Activated naive CD8-positive, alpha-beta T cell treated with anti-CD3 and anti-CD28 coated beads, Interleukin-2, amount 50 U/mL, for 24 hours (primary cell): ENCODE results near the gene OPN4.

Experiments used
- ATAC-seq: fragments of 150-1000 bp; cut with Tn5 transposase; one replicate; pipeline ENCODE4 v1.10.0; 2021
- DNase-seq: peaks from one replicate; pipeline ENCODE4 v3.0.0; 2021
- H3K27ac Mint-ChIP-seq: one replicate; pipeline ENCODE4 v1.8.0; 2021; ENCODE audit warnings: mild to moderate bottlenecking, mixed read lengths
- H3K27me3 Mint-ChIP-seq: one replicate; pipeline ENCODE4 v1.8.0; 2021; ENCODE audit warnings: mixed read lengths
- H3K36me3 Mint-ChIP-seq: one replicate; pipeline ENCODE4 v1.8.0; 2021; ENCODE audit warnings: low read depth, mixed read lengths
- H3K4me1 Mint-ChIP-seq: one replicate; pipeline ENCODE4 v1.8.0; 2021; ENCODE audit warnings: mixed read lengths
- H3K4me3 Mint-ChIP-seq: one replicate; pipeline ENCODE4 v1.8.0; 2021; ENCODE audit warnings: mild to moderate bottlenecking, moderate library complexity, mixed read lengths
- H3K9me3 Mint-ChIP-seq: one replicate; pipeline ENCODE4 v1.8.0; 2021; ENCODE audit warnings: mixed read lengths

Gene OPN4

DNA sequence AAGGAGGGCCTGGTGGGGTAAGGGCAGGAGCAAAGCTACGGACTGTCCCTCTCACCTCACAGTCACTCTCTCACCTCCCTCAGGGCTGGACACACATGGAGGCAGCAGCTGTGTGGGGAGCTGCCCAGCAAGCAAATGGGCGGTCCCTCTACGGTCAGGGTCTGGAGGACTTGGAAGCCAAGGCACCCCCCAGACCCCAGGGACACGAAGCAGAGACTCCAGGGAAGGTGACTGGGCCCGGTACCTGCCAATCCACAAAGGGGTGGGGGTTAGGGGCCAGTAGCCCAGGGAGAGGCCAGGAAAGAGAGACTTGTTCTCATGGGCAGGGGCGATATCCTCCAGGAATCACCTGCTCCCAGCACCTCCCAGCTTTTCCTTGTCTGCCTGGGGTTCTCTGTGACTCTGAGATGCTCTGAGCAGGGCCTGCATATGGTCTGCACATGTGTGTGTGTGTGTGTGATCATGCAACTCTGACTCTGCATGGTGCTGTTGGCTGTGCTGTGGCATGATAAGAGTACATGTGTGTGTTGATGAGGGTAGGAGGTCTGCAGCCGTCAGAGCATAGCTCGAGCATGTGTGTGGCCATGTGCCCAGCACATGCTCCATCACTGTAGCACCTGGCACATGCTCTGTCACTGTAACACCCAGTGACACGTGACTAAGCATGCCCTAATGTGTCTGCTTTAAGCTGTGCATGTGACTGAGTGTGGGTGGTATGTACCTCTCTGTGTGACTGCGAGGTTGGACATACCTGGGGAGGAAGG lies 9.4 kb downstream of the OPN4 start:
- H3K4me3 Mint-ChIP-seq = no peak overlapping the region
- DNase-seq = no peak
- no peak overlapping the region for H3K27ac Mint-ChIP-seq
- no peaks in the 10 kb centered on the region for H3K9me3 Mint-ChIP-seq
- no peaks in the 10 kb centered on the region for H3K4me1 Mint-ChIP-seq
- ATAC-seq = no peak
- H3K36me3 Mint-ChIP-seq = no peaks in the 10 kb centered on the region
- no peaks in the 10 kb centered on the region for H3K27me3 Mint-ChIP-seq

DNA sequence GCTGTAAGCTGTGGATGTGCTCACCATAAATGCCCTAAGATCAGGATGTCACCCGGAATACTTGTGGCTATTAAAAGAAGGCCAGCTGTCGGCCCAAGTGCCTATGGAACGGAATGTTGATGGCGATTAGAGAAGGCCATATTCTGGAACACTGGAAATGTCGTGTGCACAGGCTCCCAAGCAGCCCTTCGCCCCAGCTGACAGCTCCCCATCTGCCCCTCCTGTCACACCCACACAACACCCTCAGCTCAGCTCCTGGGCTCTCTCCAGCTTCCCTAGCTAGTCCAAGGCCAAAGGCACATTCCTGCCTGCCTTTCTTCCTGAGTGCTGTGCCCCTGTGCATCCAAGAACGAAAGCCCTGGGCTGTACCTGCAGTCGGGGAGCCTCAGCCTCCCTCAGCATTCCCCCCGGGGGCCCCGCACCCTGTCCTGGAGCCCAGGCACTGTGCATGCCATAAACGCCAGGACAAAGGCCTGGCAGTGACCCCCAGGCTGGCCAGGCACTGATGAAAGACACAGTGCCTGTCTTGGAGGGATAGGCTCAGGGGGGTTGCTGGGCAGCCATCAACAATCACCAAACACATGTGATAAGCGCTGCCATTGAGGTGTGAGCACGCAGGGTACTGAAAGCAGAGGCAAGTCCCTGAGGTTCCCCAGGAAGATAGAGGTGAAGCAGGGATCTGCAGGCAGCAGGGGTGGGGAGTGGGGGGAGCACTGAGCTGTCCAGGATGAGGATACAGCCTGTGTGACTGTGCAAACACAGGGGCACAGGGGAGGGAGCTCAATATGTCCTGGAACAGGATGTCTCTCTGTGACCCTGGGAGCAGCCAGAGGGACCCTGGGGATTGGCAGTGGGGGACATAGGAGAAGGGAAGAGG lies 10.2 kb downstream of the OPN4 start:
- ATAC-seq (no peak), DNase-seq (no peak)
- H3K27me3 Mint-ChIP-seq = no peaks in the 10 kb centered on the region
- no peaks in the 10 kb centered on the region for H3K4me1 Mint-ChIP-seq
- H3K9me3 Mint-ChIP-seq = no peaks in the 10 kb centered on the region
- no peak overlapping the region for H3K4me3 Mint-ChIP-seq
- no peaks in the 10 kb centered on the region for H3K36me3 Mint-ChIP-seq
- no peak overlapping the region for H3K27ac Mint-ChIP-seq

DNA sequence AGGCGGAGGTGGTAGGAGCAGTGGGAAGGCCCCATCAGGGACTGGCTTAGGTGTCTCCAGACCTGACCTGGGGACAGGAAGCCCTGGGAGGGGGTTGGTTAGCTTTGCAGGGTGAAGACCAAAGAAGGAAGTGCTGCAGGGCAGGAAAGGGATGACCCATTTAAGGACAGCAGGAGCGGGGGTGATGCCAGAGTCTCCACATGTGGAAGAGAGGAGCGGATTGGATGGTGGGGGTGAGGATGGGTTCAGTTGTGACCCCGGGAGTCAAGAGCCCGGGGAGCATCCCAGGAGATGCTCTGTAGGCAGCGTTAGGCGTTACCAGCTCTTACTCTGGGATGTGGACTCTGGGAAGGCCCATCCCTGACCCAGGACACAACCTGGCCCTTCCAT lies 10.9 kb downstream of the OPN4 start:
- H3K27me3 Mint-ChIP-seq = no peaks in the 10 kb centered on the region
- H3K9me3 Mint-ChIP-seq = no peaks in the 10 kb centered on the region
- no peak for ATAC-seq
- no peaks in the 10 kb centered on the region for H3K36me3 Mint-ChIP-seq
- H3K4me1 Mint-ChIP-seq = no peaks in the 10 kb centered on the region
- no peak for DNase-seq
- H3K27ac Mint-ChIP-seq = no peak overlapping the region
- H3K4me3 Mint-ChIP-seq = no peak overlapping the region

DNA sequence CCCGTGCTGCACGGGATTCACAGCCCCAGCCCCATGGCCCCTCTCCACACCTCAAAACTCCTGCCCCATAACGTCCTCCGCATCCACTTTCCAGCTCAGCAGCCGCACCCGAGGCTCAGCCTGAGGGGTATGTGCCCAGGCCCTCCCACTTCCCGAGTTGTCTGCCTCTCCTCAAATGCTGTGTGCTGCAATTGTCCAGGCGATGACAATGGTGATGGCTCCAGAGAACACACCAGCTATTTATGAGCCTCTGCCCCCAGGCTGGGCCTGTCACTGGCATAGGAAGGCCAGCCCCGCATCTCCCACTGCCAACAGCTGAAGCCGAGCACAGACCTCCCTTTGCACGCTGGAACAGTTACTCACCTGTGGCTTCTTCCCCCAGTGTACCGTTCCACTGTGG lies 11.5 kb downstream of the OPN4 start:
- no peak overlapping the region for H3K4me3 Mint-ChIP-seq
- H3K4me1 Mint-ChIP-seq = no peaks in the 10 kb centered on the region
- DNase-seq (no peak), ATAC-seq (no peak)
- H3K27me3 Mint-ChIP-seq = no peaks in the 10 kb centered on the region
- H3K9me3 Mint-ChIP-seq = no peaks in the 10 kb centered on the region
- no peaks in the 10 kb centered on the region for H3K36me3 Mint-ChIP-seq
- no peak overlapping the region for H3K27ac Mint-ChIP-seq

DNA sequence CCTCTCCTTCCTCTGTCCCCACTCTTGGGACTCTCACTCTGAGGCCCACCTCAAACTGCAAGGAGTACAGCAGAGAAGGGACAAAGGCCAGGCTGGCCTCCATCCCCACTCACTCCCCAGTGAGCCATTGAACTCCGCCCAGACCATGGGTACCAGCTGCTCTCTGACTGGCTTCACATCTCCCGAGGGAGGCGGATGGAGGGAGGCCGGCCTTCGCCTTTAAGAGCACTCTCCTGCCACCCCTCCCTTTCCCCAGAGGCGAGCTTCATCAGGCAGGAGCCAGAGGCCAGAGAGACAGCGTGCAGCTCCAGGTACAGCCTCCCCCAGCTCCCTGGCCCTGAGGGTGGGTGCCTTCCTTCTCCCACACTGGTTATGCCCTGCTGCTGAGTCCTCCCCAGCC lies 12.2 kb downstream of the OPN4 start:
- Mint-ChIP-seq H3K4me1 (no peaks in the 10 kb centered on the region), H3K4me3 (no peak overlapping the region), H3K27ac (no peak overlapping the region), H3K27me3 (no peaks in the 10 kb centered on the region), H3K9me3 (no peaks in the 10 kb centered on the region), H3K36me3 (no peaks in the 10 kb centered on the region)
- DNase-seq (no peak), ATAC-seq (no peak)

DNA sequence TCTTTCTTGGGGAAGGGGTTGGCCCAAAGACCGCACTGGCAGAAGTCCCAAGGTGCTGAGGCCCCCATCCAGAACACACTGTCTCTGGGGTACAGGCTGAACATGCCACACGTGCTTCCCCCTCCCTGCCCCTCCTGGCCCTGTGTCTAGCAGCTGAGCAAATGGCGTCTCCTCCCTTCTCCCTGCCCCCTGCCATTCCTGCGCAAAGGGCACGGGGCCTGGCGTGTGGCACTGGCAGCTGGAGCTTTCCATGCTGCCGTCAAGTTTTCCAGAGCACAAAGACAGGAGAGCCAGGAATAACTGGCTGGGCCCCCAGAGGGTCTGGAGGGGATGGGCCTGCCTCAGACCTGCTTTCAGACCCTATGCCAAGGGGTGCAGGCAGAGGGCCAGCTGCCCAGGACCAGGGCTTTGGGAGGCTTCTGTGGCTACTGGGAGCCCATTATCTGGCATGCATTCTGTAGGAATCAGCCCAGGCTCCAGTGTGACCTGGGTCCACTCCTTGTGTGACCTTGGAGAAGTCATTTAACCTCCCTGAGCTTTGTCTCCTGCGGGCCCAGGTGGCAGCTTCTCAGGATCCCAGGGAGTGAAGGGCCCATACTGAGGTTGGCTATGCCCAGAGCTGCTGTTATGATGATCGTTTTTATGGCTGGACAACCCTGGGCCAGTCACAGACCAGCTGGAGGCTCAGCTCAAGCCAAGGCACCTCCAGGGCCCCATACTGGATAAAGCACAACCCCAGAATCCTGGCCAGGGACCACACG lies 13.3 kb downstream of the OPN4 start:
- no peaks in the 10 kb centered on the region for H3K36me3 Mint-ChIP-seq
- DNase-seq = no peak

DNA sequence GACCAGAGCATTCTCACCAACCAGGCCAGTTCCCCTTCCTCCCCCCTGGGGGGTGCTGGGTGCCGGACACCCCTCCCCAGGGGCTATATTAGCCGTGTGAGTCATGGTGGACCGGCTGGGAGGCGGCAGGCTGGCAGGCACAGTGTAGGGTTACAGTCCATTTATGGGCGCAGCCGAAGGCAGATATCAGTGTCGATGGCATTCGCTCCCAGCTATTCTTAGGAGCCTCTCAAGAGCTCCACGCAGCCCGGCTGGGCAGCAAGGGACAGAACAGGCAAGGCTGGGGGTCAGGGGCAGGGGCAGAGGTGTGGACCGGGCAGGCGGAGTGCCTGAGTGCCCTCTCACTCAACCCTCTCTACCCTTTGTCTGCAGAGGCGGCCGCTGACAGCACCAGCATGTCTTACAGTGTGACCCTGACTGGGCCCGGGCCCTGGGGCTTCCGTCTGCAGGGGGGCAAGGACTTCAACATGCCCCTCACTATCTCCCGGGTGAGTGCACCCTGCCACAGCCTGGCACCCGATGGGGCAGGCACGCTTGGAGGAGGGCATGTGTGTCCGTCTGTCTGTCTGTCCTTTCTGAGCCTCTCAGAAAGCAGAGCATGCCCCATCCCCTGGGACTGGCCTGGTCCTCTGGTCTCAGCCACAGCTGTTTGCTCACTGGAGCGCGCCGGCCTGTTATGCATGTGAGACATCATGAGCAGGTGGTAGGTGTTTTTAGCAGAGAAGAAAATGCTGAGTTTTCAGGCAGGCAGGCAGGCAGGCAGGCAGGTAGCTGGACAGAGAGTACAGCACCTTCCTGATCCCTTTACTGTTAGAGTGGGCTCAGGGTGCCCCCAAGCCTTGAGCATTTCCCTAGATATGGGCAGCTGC lies 14.2 kb downstream of the OPN4 start, which contains the start of gene LDB3:
Gene LDB3, plus strand, starts transcription at position 215 of the 869 bp plus-strand sequence. Its CDS starts 181 bp downstream, at position 396.
- ATAC-seq = no peak
- H3K27ac Mint-ChIP-seq = no peak within 1 kb of the TSS
- H3K9me3 Mint-ChIP-seq = no peaks in the 10 kb centered on the region
- no peak for DNase-seq
- H3K36me3 Mint-ChIP-seq = no peaks in the 10 kb centered on the region
- no peaks in the 10 kb centered on the region for H3K4me1 Mint-ChIP-seq
- no peak within 1 kb of the TSS for H3K4me3 Mint-ChIP-seq
- H3K27me3 Mint-ChIP-seq = no peaks in the 10 kb centered on the region

More for the DNA sequence above, 13.3 kb downstream of the OPN4 start:
- Mint-ChIP-seq H3K27ac (no peak overlapping the region), H3K4me1 (no peaks in the 10 kb centered on the region), H3K27me3 (no peaks in the 10 kb centered on the region), H3K9me3 (no peaks in the 10 kb centered on the region), H3K4me3 (no peak overlapping the region)
- no peak for ATAC-seq

DNA sequence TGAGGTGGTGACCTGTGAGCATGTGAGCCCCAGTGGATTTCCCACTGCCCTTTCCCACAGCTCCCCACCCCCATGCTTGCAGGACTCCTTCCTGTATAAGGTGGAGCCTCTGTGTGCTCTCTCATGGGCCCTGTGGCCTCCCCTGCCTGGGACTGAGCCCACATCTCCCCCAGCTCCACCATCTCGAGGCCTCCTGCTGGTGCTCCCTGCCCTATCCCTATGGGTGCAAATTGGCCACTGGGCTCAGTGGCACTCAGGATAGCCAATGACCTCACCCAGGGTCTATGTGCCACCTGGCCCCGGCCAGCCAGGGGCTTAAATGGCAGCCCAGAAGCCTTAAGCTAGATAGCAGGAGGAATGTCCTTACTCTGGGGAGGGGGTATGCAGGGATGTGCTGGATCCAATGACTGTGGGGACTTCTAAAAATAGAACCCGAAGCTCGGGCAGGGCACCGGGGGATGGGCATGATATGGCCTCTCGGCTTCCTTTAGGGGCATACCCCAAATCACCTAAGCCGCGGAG lies 16.0 kb downstream of the OPN4 start:
- Mint-ChIP-seq H3K9me3 (no peaks in the 10 kb centered on the region), H3K36me3 (no peaks in the 10 kb centered on the region), H3K4me1 (no peaks in the 10 kb centered on the region), H3K27me3 (no peaks in the 10 kb centered on the region), H3K27ac (no peak overlapping the region), H3K4me3 (no peak overlapping the region)
- DNase-seq (no peak), ATAC-seq (no peak)

DNA sequence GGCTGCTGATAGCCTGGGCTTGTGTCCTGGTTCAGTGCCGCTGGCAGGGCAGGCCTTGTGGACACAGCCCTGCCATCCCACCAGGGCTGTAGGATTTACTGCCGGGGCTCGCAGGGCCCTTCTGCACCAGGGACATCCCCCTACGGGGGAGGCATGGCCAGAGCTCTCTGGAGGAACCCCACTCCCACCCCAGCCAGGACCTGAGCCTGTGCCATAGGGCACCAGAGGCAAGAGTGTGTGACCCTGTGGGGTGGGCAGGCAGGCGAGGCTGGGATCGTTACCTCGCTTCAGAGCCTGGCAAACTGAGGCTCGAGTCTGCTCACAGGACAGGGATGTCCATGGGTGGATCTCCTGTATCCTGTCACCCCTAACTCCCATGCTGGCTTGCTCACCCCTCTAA lies 16.5 kb downstream of the OPN4 start:
- ATAC-seq (no peak), DNase-seq (no peak)
- H3K27me3 Mint-ChIP-seq = no peaks in the 10 kb centered on the region
- no peaks in the 10 kb centered on the region for H3K36me3 Mint-ChIP-seq
- no peak overlapping the region for H3K4me3 Mint-ChIP-seq
- no peaks in the 10 kb centered on the region for H3K4me1 Mint-ChIP-seq
- no peaks in the 10 kb centered on the region for H3K9me3 Mint-ChIP-seq
- no peak overlapping the region for H3K27ac Mint-ChIP-seq

DNA sequence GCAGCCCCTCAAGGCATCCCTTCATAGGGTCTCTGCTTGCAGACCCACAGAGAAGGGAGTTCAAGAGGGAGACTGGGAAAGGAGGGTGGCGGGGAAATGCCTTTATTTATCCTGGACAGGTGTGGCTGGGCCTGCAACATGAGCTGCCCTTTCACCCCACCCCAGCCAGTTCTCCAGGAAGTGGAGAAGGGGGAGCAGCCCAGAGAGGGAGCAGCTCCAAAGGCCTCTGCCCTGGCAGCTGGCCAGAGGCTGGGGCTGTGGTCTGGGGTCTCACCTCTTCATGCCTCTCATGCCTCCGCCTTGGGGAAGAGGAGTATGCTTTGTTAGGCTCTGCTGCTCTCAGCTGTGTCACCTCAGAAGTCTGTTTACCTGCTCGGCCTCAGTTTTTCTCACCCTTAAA lies 17.1 kb downstream of the OPN4 start:
- Mint-ChIP-seq H3K36me3 (no peaks in the 10 kb centered on the region), H3K4me3 (no peak overlapping the region), H3K27ac (no peak overlapping the region), H3K27me3 (no peaks in the 10 kb centered on the region), H3K9me3 (no peaks in the 10 kb centered on the region), H3K4me1 (no peaks in the 10 kb centered on the region)
- ATAC-seq (no peak), DNase-seq (no peak)

DNA sequence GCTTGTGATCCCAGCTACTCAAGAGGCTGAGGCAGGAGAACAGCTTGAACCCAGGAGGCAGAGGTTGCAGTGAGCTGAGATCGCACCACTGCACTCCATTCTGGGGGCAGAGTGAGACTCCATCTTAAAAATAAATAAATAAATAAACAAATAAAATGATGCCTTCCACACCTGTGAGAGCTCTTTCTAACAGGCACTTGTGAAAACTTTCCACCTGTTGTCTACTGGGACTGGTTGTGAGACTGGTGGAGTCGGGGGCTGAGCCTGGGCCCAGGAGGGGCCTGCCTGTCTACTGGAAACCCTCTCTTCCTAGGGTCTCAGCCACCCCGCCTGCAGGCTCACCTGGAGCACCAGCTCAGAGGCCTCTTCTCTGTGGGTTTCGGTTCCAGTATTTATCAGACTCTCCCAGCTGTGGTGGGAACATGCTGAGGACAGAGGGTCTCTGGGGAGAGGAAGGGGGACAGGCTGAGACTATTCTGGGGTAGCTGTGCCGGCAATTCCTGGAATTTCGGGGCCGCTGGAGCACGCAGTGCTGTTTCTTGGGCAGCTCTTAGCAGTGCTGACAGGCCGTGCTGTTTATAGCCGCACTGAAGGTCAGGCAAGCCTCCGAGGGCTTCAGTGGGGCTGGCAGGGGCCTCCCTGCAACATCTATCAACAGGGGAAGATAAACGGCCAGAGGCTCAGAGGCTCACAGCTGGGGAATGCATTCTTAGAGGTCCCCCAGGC lies 17.8 kb downstream of the OPN4 start:
- ATAC-seq = no peak

DNA sequence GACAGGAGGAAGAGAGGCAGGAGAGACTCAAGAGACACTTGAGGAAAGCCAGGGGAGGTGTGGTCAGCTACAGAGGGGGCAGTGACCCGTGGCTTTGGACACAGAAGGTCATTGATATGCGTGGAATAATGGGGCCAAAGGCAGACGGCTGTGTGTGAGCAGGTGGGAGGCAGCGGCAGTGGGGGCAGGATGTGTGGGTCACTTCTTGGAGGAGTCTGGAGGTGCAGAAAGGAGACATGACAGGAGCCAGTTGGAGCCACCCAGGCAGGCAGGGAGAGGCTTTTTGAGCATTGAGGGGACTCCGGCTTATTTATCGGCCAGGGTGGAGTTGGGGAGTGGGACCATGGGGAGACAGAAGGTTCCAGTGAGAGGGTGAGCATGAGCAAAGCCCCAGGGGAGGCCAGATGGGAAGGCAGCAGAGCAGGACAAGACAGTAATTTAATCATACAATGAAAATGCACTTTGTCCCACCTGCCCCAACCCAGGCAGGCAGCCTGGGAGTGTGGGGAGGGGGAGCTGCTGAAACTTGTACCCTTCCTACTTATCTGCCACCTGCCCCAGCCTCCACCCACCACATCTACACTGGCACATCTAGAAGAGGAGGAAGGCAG lies 19.0 kb downstream of the OPN4 start:
- H3K9me3 Mint-ChIP-seq = no peaks in the 10 kb centered on the region
- no peak overlapping the region for H3K27ac Mint-ChIP-seq
- DNase-seq (no peak), ATAC-seq (no peak)
- H3K27me3 Mint-ChIP-seq = no peaks in the 10 kb centered on the region
- no peak overlapping the region for H3K4me3 Mint-ChIP-seq
- no peaks in the 10 kb centered on the region for H3K4me1 Mint-ChIP-seq
- no peaks in the 10 kb centered on the region for H3K36me3 Mint-ChIP-seq

More for the DNA sequence above, 17.8 kb downstream of the OPN4 start:
- Mint-ChIP-seq H3K27ac (no peak overlapping the region), H3K27me3 (no peaks in the 10 kb centered on the region), H3K4me1 (no peaks in the 10 kb centered on the region), H3K36me3 (no peaks in the 10 kb centered on the region), H3K4me3 (no peak overlapping the region), H3K9me3 (no peaks in the 10 kb centered on the region)
- no peak for DNase-seq
